AG09309 (cell line): Measurements from ENCODE around the gene C1D.

Experiments used
- DNase-seq: peaks from one replicate; pipeline ENCODE4 v3.0.0-alpha.2; 2010; ENCODE audit warnings: low read depth
- H3K4me3 ChIP-seq: 2 replicates; pipeline ENCODE4 v1.5.1; 2011; ENCODE audit warnings: mild to moderate bottlenecking, low read depth, low read length, moderate library complexity; ENCODE audit not compliant: control insufficient read depth
- TF ChIP-seq, protein P1 (sequence below): IDR thresholded peaks from 2 replicates; pipeline ENCODE4 v1.5.1; 2011; ENCODE audit warnings: mild to moderate bottlenecking, low read depth, low read length, inconsistent platforms; ENCODE audit not compliant: insufficient read depth, control insufficient read depth; ENCODE audit errors: missing control alignments

Gene C1D

DNA sequence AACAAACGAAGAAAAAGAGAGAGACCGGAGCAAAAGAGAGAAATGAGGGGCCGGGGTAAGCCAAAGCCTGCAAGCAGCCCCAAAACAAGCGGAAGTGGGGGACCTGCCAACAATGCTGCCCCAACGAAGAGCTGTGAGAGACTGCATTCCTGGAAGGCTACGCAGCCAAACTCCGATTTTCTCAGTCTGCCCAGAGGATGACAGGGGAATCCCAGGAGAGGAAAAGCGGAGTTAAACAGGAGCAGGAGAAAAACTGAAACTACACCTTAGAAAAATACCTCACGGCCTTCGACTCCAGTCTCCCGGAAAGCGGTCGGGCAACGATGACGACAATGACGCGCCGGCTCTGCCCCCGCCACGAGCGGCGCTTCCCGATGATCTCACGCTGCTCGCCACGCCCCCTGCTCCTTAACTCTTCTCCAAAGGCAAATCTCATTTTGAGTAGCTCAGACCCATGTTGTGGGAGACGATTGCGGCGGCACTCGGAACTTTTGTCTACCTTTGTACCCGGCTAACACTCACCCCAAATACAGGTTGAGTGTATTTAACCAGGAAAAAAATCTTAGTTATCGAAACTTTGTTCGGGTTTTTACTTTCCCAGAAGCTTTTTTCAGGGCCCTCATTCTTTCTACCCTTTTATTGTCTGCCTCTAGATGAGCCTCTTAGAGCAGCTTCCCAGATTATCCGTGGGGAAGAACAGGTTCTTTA is at the start of gene C1D:
Gene C1D (minus strand): TSS at position 325 of the 708 bp plus-strand sequence. CDS start 15,694 bp downstream, outside the sequence.
- DNase-seq, result peak; percentile 44
- peak within 1 kb of the TSS; percentile 78 for H3K4me3 ChIP-seq
- TF ChIP-seq, protein P1, sequence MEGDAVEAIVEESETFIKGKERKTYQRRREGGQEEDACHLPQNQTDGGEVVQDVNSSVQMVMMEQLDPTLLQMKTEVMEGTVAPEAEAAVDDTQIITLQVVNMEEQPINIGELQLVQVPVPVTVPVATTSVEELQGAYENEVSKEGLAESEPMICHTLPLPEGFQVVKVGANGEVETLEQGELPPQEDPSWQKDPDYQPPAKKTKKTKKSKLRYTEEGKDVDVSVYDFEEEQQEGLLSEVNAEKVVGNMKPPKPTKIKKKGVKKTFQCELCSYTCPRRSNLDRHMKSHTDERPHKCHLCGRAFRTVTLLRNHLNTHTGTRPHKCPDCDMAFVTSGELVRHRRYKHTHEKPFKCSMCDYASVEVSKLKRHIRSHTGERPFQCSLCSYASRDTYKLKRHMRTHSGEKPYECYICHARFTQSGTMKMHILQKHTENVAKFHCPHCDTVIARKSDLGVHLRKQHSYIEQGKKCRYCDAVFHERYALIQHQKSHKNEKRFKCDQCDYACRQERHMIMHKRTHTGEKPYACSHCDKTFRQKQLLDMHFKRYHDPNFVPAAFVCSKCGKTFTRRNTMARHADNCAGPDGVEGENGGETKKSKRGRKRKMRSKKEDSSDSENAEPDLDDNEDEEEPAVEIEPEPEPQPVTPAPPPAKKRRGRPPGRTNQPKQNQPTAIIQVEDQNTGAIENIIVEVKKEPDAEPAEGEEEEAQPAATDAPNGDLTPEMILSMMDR, result no peak

DNA sequence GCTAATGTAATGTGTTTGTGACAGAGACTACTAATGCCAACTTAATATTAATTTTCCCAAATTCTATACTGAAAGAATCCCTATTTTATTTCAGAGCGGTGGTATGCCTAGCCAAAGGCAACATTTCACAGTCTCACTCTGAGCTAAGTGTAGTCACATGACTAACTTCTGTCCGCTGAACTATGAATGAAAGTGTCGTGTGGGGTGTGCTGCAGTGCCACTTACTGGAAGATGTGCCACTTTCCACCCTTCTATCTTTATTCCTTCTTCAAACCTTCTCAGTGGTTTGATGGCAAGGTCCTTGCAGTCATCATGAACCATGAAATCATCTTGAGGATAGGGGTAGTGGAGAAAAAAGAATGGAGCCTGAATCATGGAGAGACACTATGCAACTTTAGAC is 47.3 kb upstream of the C1D start:
- TF ChIP-seq, protein P1, result no peak
- H3K4me3 ChIP-seq, result no peak overlapping the region
- DNase-seq, result no peak

GRCh38 chr2:68108120-68108519 is 45.3 kb upstream of the C1D start:
- no peak for DNase-seq
- H3K4me3 ChIP-seq, result no peak overlapping the region
- TF ChIP-seq, protein P1, result no peak

GRCh38 chr2:68107475-68107874 is 44.7 kb upstream of the C1D start:
- TF ChIP-seq, protein P1, result no peak
- DNase-seq, result no peak

GRCh38 chr2:68104111-68104835 is 41.5 kb upstream of the C1D start:
- DNase-seq, result no peak
- no peak overlapping the region for H3K4me3 ChIP-seq
- TF ChIP-seq, protein P1, result no peak

More at GRCh38 chr2:68107475-68107874, 44.7 kb upstream of the C1D start:
- H3K4me3 ChIP-seq, result no peak overlapping the region

DNA sequence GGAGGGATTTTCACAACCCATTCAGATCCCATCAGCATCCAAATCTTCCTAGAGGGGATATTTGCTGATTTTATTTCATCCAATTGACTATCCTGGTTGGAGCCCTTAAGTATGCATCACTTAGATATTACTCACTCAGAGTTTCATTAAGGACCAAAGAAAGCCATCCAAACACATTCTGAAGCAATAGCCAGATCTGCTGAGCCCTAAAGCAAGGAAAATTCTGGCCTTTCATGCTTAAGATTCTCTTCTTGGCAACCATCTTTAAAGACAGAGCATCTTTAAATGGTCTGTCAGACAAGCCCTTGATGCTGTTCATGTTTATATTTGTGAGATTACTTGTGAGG is 40.9 kb upstream of the C1D start:
- TF ChIP-seq, protein P1, result no peak
- no peak for DNase-seq
- no peak overlapping the region for H3K4me3 ChIP-seq
